Measurements from ENCODE around the gene RABL3.
"Not testable (repeated sequence)": the region's sequence is repeated elsewhere in the genome, so short reads cannot be mapped to it uniquely, and the experiment has no call there.

Gene RABL3

GRCh38 chr3:120742198-120742848 lies at the start of gene RABL3, which contains the start of gene GTF2E1:
Gene RABL3, minus strand, starts transcription at chr3:120742516. Its CDS starts 9 bp downstream, at chr3:120742507.
Gene GTF2E1, plus strand, starts transcription at chr3:120742744. Its CDS starts 7,809 bp downstream, at chr3:120750553.
- H3K36me3 ChIP-seq (ENCODE audit: control insufficient read depth in 1 of 2, insufficient read depth in 2 of 2, low read length in 2 of 2) = no peaks in the 10 kb centered on the region
- peaks cover 10 to 11% of the 10 kb centered on the region in 2 donors for H3K4me1 ChIP-seq (ENCODE audit: control insufficient read depth in 1 of 2, insufficient read depth in 2 of 2, low read length in 2 of 2)
- H3K27ac ChIP-seq (ENCODE audit: low read depth, low read length) = peak within 1 kb of the TSS; percentile 97
- peak within 1 kb of the TSS; percentile 96 to 97 for H3K9ac ChIP-seq (ENCODE audit: low read depth in 1 of 2, low read length in 2 of 2)
- no peaks in the 10 kb centered on the region for H3K9me3 ChIP-seq (ENCODE audit: control insufficient read depth in 1 of 2, low read length in 2 of 2)
- peak within 1 kb of the TSS; percentile 96 to 98 for H3K4me3 ChIP-seq (ENCODE audit: low read depth in 1 of 2, low read length in 2 of 2)
- no peaks in the 10 kb centered on the region for H3K27me3 ChIP-seq (ENCODE audit: control insufficient read depth in 1 of 2, insufficient read depth in 2 of 2, low read length in 2 of 2)

GRCh38 chr3:120791913-120792312 lies 49.6 kb upstream of the RABL3 start:
- Histone ChIP-seq H3K9me3 (ENCODE audit: control insufficient read depth in 1 of 2, low read length in 2 of 2) (no peaks in the 10 kb centered on the region), H3K4me1 (ENCODE audit: control insufficient read depth in 1 of 2, insufficient read depth in 2 of 2, low read length in 2 of 2) (peaks cover 4 to 9% of the 10 kb centered on the region in 2 donors), H3K27me3 (ENCODE audit: control insufficient read depth in 1 of 2, insufficient read depth in 2 of 2, low read length in 2 of 2) (no peaks in the 10 kb centered on the region), H3K36me3 (ENCODE audit: control insufficient read depth in 1 of 2, insufficient read depth in 2 of 2, low read length in 2 of 2) (no peaks in the 10 kb centered on the region), H3K27ac (ENCODE audit: low read depth, low read length) (no peak overlapping the region), H3K9ac (ENCODE audit: low read depth in 1 of 2, low read length in 2 of 2) (no peak overlapping the region), H3K4me3 (ENCODE audit: low read depth in 1 of 2, low read length in 2 of 2) (no peak overlapping the region)

DNA sequence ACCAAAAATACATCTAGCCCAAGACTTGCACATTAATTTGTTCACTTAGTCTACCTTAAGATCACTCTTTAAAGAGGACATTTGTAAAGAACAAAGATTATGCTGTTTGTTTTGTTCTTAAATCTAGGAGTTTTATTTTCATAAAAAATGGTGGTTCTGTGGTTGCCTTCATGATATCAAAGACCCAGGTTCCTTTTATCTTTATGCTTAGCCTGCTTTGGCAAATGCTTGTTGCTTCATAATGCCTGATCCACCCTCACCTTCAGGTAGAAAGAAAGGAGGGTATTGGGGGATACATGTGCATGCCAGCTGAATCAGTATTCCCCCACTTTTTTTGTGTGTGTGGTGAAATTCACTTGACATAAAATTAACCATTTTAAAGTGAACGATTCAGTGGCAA lies 48.7 kb upstream of the RABL3 start:
- no peak overlapping the region for H3K27ac ChIP-seq (ENCODE audit: low read depth, low read length)
- no peaks in the 10 kb centered on the region for H3K9me3 ChIP-seq (ENCODE audit: control insufficient read depth in 1 of 2, low read length in 2 of 2)
- H3K9ac ChIP-seq (ENCODE audit: low read depth in 1 of 2, low read length in 2 of 2) = no peak overlapping the region
- H3K4me3 ChIP-seq (ENCODE audit: low read depth in 1 of 2, low read length in 2 of 2) = no peak overlapping the region
- no peaks in the 10 kb centered on the region for H3K4me1 ChIP-seq (ENCODE audit: control insufficient read depth in 1 of 2, insufficient read depth in 2 of 2, low read length in 2 of 2)
- no peaks in the 10 kb centered on the region for H3K27me3 ChIP-seq (ENCODE audit: control insufficient read depth in 1 of 2, insufficient read depth in 2 of 2, low read length in 2 of 2)
- H3K36me3 ChIP-seq (ENCODE audit: control insufficient read depth in 1 of 2, insufficient read depth in 2 of 2, low read length in 2 of 2) = no peaks in the 10 kb centered on the region

- peaks cover 7 to 11% of the 10 kb centered on the region in 2 donors for H3K36me3 ChIP-seq (ENCODE audit: control insufficient read depth in 1 of 2, insufficient read depth in 2 of 2, low read length in 2 of 2)
- not testable (repeated sequence) for H3K9ac ChIP-seq (ENCODE audit: low read depth in 1 of 2, low read length in 2 of 2); H3K27me3 ChIP-seq (ENCODE audit: control insufficient read depth in 1 of 2, insufficient read depth in 2 of 2, low read length in 2 of 2); H3K4me3 ChIP-seq (ENCODE audit: low read depth in 1 of 2, low read length in 2 of 2); H3K9me3 ChIP-seq (ENCODE audit: control insufficient read depth in 1 of 2, low read length in 2 of 2); H3K4me1 ChIP-seq (ENCODE audit: control insufficient read depth in 1 of 2, insufficient read depth in 2 of 2, low read length in 2 of 2); H3K27ac ChIP-seq (ENCODE audit: low read depth, low read length)
Measured at GRCh38 chr3:120785832-120786231, 43.5 kb upstream of the RABL3 start.

GRCh38 chr3:120780977-120781376 lies 38.7 kb upstream of the RABL3 start:
- H3K4me3 ChIP-seq (ENCODE audit: low read depth in 1 of 2, low read length in 2 of 2) = no peak overlapping the region
- no peaks in the 10 kb centered on the region for H3K9me3 ChIP-seq (ENCODE audit: control insufficient read depth in 1 of 2, low read length in 2 of 2)
- no peak overlapping the region for H3K9ac ChIP-seq (ENCODE audit: low read depth in 1 of 2, low read length in 2 of 2)

DNA sequence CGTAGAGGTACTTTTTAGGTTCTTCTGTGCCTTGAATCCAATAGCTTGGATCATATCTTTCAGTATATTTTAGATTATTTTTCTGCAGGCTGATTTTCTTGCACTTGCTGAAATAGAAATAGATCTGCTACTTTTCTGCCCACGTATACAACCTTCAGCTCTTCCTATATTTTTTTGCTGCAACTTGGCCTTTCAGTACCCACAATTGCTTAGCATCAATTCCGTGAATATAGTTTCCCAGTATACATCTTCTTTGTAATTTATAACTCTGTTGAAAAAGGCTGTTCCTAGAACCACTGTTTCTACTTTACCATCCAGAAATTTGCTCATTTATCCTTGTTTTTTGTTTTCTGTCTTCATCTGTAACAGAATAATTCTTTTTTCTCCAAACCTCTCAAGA lies 36.5 kb upstream of the RABL3 start:
- Histone ChIP-seq H3K36me3 (ENCODE audit: control insufficient read depth in 1 of 2, insufficient read depth in 2 of 2, low read length in 2 of 2) (peaks cover 10 to 44% of the 10 kb centered on the region in 2 donors), H3K4me3 (ENCODE audit: low read depth in 1 of 2, low read length in 2 of 2) (no peak overlapping the region), H3K27me3 (ENCODE audit: control insufficient read depth in 1 of 2, insufficient read depth in 2 of 2, low read length in 2 of 2) (no peaks in the 10 kb centered on the region), H3K4me1 (ENCODE audit: control insufficient read depth in 1 of 2, insufficient read depth in 2 of 2, low read length in 2 of 2) (no peaks in the 10 kb centered on the region), H3K9ac (ENCODE audit: low read depth in 1 of 2, low read length in 2 of 2) (no peak overlapping the region), H3K27ac (ENCODE audit: low read depth, low read length) (no peak overlapping the region), H3K9me3 (ENCODE audit: control insufficient read depth in 1 of 2, low read length in 2 of 2) (no peaks in the 10 kb centered on the region)

More at GRCh38 chr3:120780977-120781376, 38.7 kb upstream of the RABL3 start:
- H3K4me1 ChIP-seq (ENCODE audit: control insufficient read depth in 1 of 2, insufficient read depth in 2 of 2, low read length in 2 of 2) = no peaks in the 10 kb centered on the region
- H3K27me3 ChIP-seq (ENCODE audit: control insufficient read depth in 1 of 2, insufficient read depth in 2 of 2, low read length in 2 of 2) = no peaks in the 10 kb centered on the region
- H3K36me3 ChIP-seq (ENCODE audit: control insufficient read depth in 1 of 2, insufficient read depth in 2 of 2, low read length in 2 of 2) = peaks cover 10 to 29% of the 10 kb centered on the region in 2 donors
- no peak overlapping the region for H3K27ac ChIP-seq (ENCODE audit: low read depth, low read length)

- peaks cover 7 to 41% of the 10 kb centered on the region in 2 donors for H3K36me3 ChIP-seq (ENCODE audit: control insufficient read depth in 1 of 2, insufficient read depth in 2 of 2, low read length in 2 of 2)
- no peak overlapping the region for H3K9ac ChIP-seq (ENCODE audit: low read depth in 1 of 2, low read length in 2 of 2)
- H3K4me1 ChIP-seq (ENCODE audit: control insufficient read depth in 1 of 2, insufficient read depth in 2 of 2, low read length in 2 of 2) = no peaks in the 10 kb centered on the region
- H3K4me3 ChIP-seq (ENCODE audit: low read depth in 1 of 2, low read length in 2 of 2) = no peak overlapping the region
- H3K27me3 ChIP-seq (ENCODE audit: control insufficient read depth in 1 of 2, insufficient read depth in 2 of 2, low read length in 2 of 2) = no peaks in the 10 kb centered on the region
- no peaks in the 10 kb centered on the region for H3K9me3 ChIP-seq (ENCODE audit: control insufficient read depth in 1 of 2, low read length in 2 of 2)
- no peak overlapping the region for H3K27ac ChIP-seq (ENCODE audit: low read depth, low read length)
Measured at GRCh38 chr3:120775411-120775810, 33.1 kb upstream of the RABL3 start.

- peaks cover 7 to 38% of the 10 kb centered on the region in 2 donors for H3K36me3 ChIP-seq (ENCODE audit: control insufficient read depth in 1 of 2, insufficient read depth in 2 of 2, low read length in 2 of 2)
- no peaks in the 10 kb centered on the region for H3K9me3 ChIP-seq (ENCODE audit: control insufficient read depth in 1 of 2, low read length in 2 of 2)
- no peaks in the 10 kb centered on the region for H3K27me3 ChIP-seq (ENCODE audit: control insufficient read depth in 1 of 2, insufficient read depth in 2 of 2, low read length in 2 of 2)
- H3K4me3 ChIP-seq (ENCODE audit: low read depth in 1 of 2, low read length in 2 of 2) = no peak overlapping the region
- no peak overlapping the region for H3K9ac ChIP-seq (ENCODE audit: low read depth in 1 of 2, low read length in 2 of 2)
- no peak overlapping the region for H3K27ac ChIP-seq (ENCODE audit: low read depth, low read length)
- no peaks in the 10 kb centered on the region for H3K4me1 ChIP-seq (ENCODE audit: control insufficient read depth in 1 of 2, insufficient read depth in 2 of 2, low read length in 2 of 2)
Measured at GRCh38 chr3:120773932-120774331, 31.6 kb upstream of the RABL3 start.

DNA sequence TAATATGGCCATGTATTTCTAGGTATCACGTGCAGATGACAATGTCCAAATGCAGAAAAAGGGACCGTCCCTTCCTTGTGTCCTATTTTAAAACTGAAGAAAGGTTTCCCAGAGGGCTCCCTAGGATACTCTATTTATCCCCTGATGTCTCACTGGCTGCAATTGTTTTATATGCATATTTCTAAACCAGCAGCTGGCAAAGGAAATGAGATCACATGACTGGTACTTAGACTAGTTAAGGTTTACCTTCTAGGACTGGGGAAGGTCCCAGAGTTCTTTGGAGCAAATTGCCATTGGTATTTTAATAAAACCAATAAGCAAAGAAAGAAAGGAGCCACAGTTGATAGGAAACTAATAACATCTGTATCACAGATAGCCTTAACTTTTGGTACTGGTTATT lies 29.8 kb upstream of the RABL3 start:
- Histone ChIP-seq H3K27ac (ENCODE audit: low read depth, low read length) (no peak overlapping the region), H3K36me3 (ENCODE audit: control insufficient read depth in 1 of 2, insufficient read depth in 2 of 2, low read length in 2 of 2) (peaks cover 7 to 32% of the 10 kb centered on the region in 2 donors)

GRCh38 chr3:120770891-120771290 lies 28.6 kb upstream of the RABL3 start:
- no peaks in the 10 kb centered on the region for H3K27me3 ChIP-seq (ENCODE audit: control insufficient read depth in 1 of 2, insufficient read depth in 2 of 2, low read length in 2 of 2)
- no peaks in the 10 kb centered on the region for H3K4me1 ChIP-seq (ENCODE audit: control insufficient read depth in 1 of 2, insufficient read depth in 2 of 2, low read length in 2 of 2)
- H3K27ac ChIP-seq (ENCODE audit: low read depth, low read length) = no peak overlapping the region
- no peak overlapping the region for H3K4me3 ChIP-seq (ENCODE audit: low read depth in 1 of 2, low read length in 2 of 2)
- H3K9ac ChIP-seq (ENCODE audit: low read depth in 1 of 2, low read length in 2 of 2) = no peak overlapping the region
- H3K36me3 ChIP-seq (ENCODE audit: control insufficient read depth in 1 of 2, insufficient read depth in 2 of 2, low read length in 2 of 2) = peaks cover 4 to 24% of the 10 kb centered on the region in 2 donors
- H3K9me3 ChIP-seq (ENCODE audit: control insufficient read depth in 1 of 2, low read length in 2 of 2) = no peaks in the 10 kb centered on the region

More for the DNA sequence above, 29.8 kb upstream of the RABL3 start:
- H3K27me3 ChIP-seq (ENCODE audit: control insufficient read depth in 1 of 2, insufficient read depth in 2 of 2, low read length in 2 of 2) = no peaks in the 10 kb centered on the region
- H3K4me1 ChIP-seq (ENCODE audit: control insufficient read depth in 1 of 2, insufficient read depth in 2 of 2, low read length in 2 of 2) = no peaks in the 10 kb centered on the region
- H3K4me3 ChIP-seq (ENCODE audit: low read depth in 1 of 2, low read length in 2 of 2) = no peak overlapping the region
- H3K9ac ChIP-seq (ENCODE audit: low read depth in 1 of 2, low read length in 2 of 2) = no peak overlapping the region
- no peaks in the 10 kb centered on the region for H3K9me3 ChIP-seq (ENCODE audit: control insufficient read depth in 1 of 2, low read length in 2 of 2)
